Measurements from ENCODE around the gene GREB1. TPM values are rescaled to one million over a fixed set of nuclear protein-coding genes. Genes with fewer than 3 reads are reported as not detected.

GREB1 gene
- total and polyA plus RNA-seq, 2 experiments from 2014 or later, result 12.0 to 35.0 TPM

GRCh38 chr2:11559066-11559785 is 25.4 kb downstream of the GREB1 start:
- no peak overlapping the region for H3K4me3 Mint-ChIP-seq
- Histone ChIP-seq H3K79me2 (replicated peaks; ENCODE audit: insufficient read depth) (peaks cover 20% of the 10 kb centered on the region), H3K9me2 (ENCODE audit: insufficient read depth) (no peaks in the 10 kb centered on the region), H3K36me3 (ENCODE audit: insufficient read depth) (no peaks in the 10 kb centered on the region), H3K27me3 (ENCODE audit: insufficient read depth) (no peaks in the 10 kb centered on the region), H4K20me1 (replicated peaks; ENCODE audit: insufficient read depth) (peaks cover 6% of the 10 kb centered on the region; the same call in 1 of the 2 replicates), H3K4me1 (ENCODE audit: insufficient read depth) (peaks cover 16% of the 10 kb centered on the region), H3K27ac (ENCODE audit: low read depth) (no peak overlapping the region), H3F3A (replicated peaks; ENCODE audit: low read depth) (no peaks in the 10 kb centered on the region), H3K4me2 (no peak overlapping the region; the same call in 1 of the 2 replicates), H3K4me3 (no peak overlapping the region), H2AFZ (no peak overlapping the region)
- DNase-seq (ENCODE audit: low spot score), result no peak
- H3K4me1 Mint-ChIP-seq, result peaks cover 41% of the 10 kb centered on the region
- peaks cover 6% of the 10 kb centered on the region; the same call in 2 of the 3 replicates for H3K36me3 Mint-ChIP-seq (ENCODE audit: low read depth)
- H3K27me3 Mint-ChIP-seq (ENCODE audit: insufficient read depth, low read depth, poor library complexity), result peaks cover 5% of the 10 kb centered on the region
- no peak for TF ChIP-seq ZNF331 (CRISPR knock-in tag; IDR thresholded peaks at IDR 0.05; ENCODE audit: low read depth)
- no peak for TF ChIP-seq REST (IDR thresholded peaks at IDR 0.05; ENCODE audit: unreplicated experiment)
- no peak for TF ChIP-seq CTCF (conservative IDR thresholded peaks at IDR 0.05; ENCODE audit: low read depth in 2 of 2)
- no peak for TF ChIP-seq ZNF462 (CRISPR knock-in tag; IDR thresholded peaks at IDR 0.05)
- no peak for TF ChIP-seq EZH2phosphoT487 (IDR thresholded peaks at IDR 0.05; ENCODE audit: unreplicated experiment)
- TF ChIP-seq EZH2 (IDR thresholded peaks at IDR 0.05; ENCODE audit: low read depth, unreplicated experiment), result no peak
- TF ChIP-seq JUNB (IDR thresholded peaks at IDR 0.05; ENCODE audit: unreplicated experiment), result no peak
- TF ChIP-seq ETS1 (IDR thresholded peaks at IDR 0.05), result no peak
- TF ChIP-seq ZNF114 (CRISPR knock-in tag; IDR thresholded peaks at IDR 0.05), result no peak
- TF ChIP-seq NANOG (IDR thresholded peaks at IDR 0.05; ENCODE audit: borderline replicate concordance), result no peak
- no peak for TF ChIP-seq STAT1 (IDR thresholded peaks at IDR 0.05; ENCODE audit: unreplicated experiment)
- no peak for TF ChIP-seq POLR2AphosphoS5 (IDR thresholded peaks at IDR 0.05; ENCODE audit: low read depth)
- no peak for TF ChIP-seq CREB1 (CRISPR knock-in tag; IDR thresholded peaks at IDR 0.05; ENCODE audit: low read depth)
- H3K27ac Mint-ChIP-seq, result no peak overlapping the region
- no peak; the same call in 2 of the 3 replicates for ATAC-seq
- H3K9me3 Mint-ChIP-seq, result no peaks in the 10 kb centered on the region
